ENCODE data around the gene MICAL3. TPM values are rescaled to one million over a fixed set of nuclear protein-coding genes. Genes with fewer than 3 reads are reported as not detected.

MICAL3 gene
- total RNA-seq, 4 donors from 2014 or later, result 15.8 to 45.4 (median 31.6) TPM

GRCh38 chr22:17769013-17769715, 255.2 kb downstream of the MICAL3 start:
- TF ChIP-seq CTCF (IDR thresholded peaks at IDR 0.05; ENCODE audit: low read depth), result no peak

DNA sequence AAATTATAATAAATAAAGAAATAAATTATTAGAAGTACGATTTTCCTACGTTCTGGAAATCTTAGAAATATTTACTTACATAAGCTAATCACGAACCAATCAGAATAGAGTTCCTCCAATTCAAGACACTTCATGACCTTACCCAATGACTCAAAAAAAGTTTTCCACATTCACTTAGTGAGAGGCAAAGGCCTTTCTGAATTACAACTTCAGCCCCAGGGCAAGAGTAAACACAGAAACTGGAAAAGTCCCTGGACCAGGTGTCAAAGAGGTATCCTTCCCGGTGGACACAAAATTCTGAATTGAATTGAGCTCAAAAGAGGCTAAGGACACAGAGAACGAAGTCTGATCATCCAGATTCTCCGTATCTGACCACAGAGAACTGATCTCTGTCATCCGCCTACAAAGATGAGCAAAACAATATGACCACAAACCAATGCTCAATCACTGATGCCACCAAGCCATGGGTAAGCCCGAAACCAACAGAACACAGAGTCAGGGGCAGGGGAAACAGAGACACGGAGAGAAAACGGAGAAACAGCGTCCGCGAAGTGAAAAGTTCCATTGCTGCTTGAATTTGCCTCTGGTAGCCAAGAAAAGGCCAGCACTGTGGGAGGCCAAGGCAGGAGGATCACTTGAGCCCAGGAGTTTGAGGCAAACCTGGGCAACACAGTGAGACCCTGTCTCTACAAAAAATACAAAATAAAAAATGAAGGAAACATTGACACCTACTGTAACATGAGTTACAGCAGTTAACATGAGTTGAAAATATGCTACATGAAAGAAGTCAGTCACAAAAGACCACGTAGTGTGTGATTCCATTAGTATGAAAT, 256.9 kb downstream of the MICAL3 start:
- TF ChIP-seq CTCF (IDR thresholded peaks at IDR 0.05; ENCODE audit: low read depth), result no peak

DNA sequence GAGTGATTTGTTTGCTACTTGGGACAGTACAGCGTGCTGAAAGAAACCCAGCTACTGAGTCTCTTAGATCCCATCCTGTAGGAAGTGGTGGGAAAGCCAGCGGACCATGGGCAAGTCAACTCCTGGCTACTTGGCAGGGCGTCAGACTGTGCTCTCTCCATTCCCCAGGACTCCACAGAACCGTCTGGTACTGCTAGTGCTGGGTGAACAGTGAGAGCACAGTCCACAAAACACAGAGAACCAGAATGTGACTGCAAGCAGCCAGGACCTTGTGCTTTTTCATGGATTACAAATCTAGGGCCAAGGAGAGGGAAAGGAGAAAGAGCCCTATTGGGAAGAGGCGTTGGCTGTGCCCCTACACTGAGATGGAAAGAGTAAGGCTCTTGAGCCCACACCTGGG, 260.3 kb downstream of the MICAL3 start:
- TF ChIP-seq CTCF (IDR thresholded peaks at IDR 0.05; ENCODE audit: low read depth), result no peak

DNA sequence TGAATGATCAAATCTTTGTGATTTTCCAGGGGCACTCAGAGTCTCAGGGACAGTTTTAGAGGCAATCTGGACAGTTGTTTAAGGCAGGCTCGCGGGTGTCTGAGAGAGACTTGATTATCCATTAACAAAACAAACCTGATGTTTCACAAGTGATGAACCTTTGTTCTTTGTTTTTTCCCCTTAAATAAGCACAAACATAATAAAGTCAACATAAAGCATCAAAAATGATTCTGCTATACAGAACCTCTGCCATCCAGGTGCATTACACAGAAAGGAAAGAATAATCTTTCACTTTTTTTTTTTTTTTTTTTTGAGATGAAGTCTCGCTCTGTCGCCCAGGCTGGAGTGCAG, 263.2 kb downstream of the MICAL3 start:
- TF ChIP-seq CTCF (IDR thresholded peaks at IDR 0.05; ENCODE audit: low read depth), result no peak

- no peak for TF ChIP-seq CTCF (IDR thresholded peaks at IDR 0.05; ENCODE audit: low read depth)
Observed at GRCh38 chr22:17754233-17754925, 270.0 kb downstream of the MICAL3 start.

DNA sequence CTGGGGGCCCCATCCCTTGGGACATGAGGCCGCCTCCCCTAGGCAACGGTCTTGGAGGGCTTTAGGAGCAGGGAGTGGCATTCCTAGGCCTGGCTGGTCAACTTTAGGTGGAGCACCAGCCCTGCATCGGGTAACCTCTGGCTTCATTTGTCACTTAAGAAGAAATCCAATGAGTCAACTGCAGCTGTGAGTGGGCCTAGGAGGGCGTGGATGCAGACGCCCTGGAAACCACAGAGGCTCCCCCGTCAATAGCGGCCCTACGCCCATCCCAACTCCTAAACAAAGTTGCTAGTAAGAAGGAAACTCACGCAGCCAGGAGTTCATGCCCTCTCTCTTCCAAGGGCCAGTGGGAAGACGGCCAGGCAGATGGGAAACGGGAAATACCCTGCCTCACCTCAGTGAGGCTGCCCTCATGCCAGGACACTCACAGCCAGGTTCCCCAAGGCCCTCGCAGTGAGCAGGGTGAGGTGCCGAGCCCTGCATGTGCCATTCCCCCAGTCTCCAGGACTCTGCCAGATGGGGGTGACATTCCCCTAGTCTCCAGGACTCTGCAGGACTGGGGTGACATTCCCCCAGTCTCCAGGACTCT, 270.9 kb downstream of the MICAL3 start:
- TF ChIP-seq CTCF (IDR thresholded peaks at IDR 0.05; ENCODE audit: low read depth), result no peak

DNA sequence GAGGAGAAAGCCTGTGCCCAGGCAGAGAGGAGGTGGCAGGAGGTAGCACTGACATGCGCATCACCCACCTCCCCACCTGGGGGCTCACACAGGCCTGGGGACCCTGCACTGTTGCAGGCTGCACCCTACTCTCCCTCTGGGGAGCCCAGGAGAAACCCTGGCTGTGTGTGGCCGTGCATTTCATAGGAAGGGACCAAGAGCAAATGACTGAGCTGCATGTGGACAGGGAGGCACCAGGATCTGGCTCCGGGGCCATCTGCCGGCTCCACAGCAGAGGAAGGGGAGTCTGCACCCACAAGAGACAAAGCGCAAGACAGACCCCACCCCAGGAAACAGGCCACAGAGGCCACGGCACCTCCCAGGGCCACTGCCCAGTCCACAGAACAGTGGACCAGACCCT, 272.8 kb downstream of the MICAL3 start:
- TF ChIP-seq CTCF (IDR thresholded peaks at IDR 0.05; ENCODE audit: low read depth), result no peak

Data from subcutaneous adipose tissue (tissue), 4 donors.